Hair follicle dermal papilla cell (primary cell): ENCODE results near the gene IFI6. TPM values are rescaled to one million over a fixed set of nuclear protein-coding genes. Genes with fewer than 3 reads are reported as not detected.

Source experiments
- small RNA-seq: library from RNA; depleted of rRNA; stranded (forward); fragments of <200 nt; gene quantifications from one replicate; pipeline ENCODE3, GENCODE V24; 2012
- total RNA-seq: library from RNA; depleted of rRNA; stranded (reverse); fragments of >200 nt; gene quantifications from 2 replicates; pipeline ENCODE4 v1.2.3, GENCODE V29; 2012

Gene IFI6
- total RNA-seq: 264 and 276 TPM in 2 replicates

GRCh38 chr1:27671964-27672749 is at the start of gene IFI6:
IFI6 (minus strand) TSS chr1:27672192; CDS start chr1:27669314, 2,878 bp downstream.

DNA sequence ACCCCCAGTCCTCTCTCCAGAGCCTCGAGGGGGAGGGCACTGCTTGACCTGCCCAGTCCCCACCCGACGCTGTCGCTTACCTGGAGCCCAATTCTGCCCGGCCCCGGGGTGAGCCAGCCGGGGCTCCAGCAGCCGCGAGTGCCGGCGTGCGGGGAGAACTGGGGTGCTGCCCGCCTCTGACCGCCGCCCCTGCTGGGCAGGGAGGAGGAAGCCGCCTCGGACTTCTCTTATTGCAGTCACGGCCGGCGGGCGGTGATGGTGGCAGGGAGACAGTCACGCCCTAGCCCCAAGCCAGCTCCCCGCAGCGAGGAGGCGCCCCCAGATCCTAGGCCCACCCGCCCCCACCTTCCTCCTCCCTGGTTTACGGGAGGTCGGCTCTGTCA is 37.0 kb downstream of the IFI6 start, which contains the start of gene FGR:
FGR (minus strand) TSS at position 201 of the 383 bp plus-strand sequence. CDS start 11,269 bp downstream, outside the sequence.

Small RNAs within 50 kb of the gene (small RNA-seq; reads per million reads assigned to genes)
- gene AL031729.1: not detected
- gene RNU6-424P: not detected
- gene RNU6-949P: not detected

Other genes starting within 250 kb of the IFI6 start
- gene WASF2, start 182.0 kb downstream of the IFI6 start, total RNA-seq: 26.1 and 28.7 TPM in 2 replicates
- 23.4 and 29.1 TPM in 2 replicates for gene AHDC1, start 68.0 kb downstream of the IFI6 start, total RNA-seq
- gene FGR, start 37.0 kb downstream of the IFI6 start, total RNA-seq: 0.49 and 0.61 TPM in 2 replicates
- gene FAM76A, start 53.8 kb upstream of the IFI6 start, total RNA-seq: 25.6 and 28.7 TPM in 2 replicates
- gene STX12, start 101.0 kb upstream of the IFI6 start, total RNA-seq: 69.4 and 81.2 TPM in 2 replicates
- 35.4 and 36.1 TPM in 2 replicates for gene PPP1R8, start 158.6 kb upstream of the IFI6 start, total RNA-seq
- 9.2 and 9.7 TPM in 2 replicates for gene THEMIS2, start 200.4 kb upstream of the IFI6 start, total RNA-seq
- gene RPA2, start 242.4 kb upstream of the IFI6 start, total RNA-seq: 12.7 and 17.1 TPM in 2 replicates